ENCODE data around the gene SSBP3. TPM values are rescaled to one million over a fixed set of nuclear protein-coding genes. Genes with fewer than 3 reads are reported as not detected.

The SSBP3 gene
- polyA plus RNA-seq, 1 of the 3 experiments (the other 2 are of a cell fraction), result 26.2 TPM

- ChIA-PET POLR2A (no interaction called here), CTCF (interaction anchor here (0.6 to 1.4 kb wide), 2 partner anchors 14 to 35 kb away, joined by 3 to 4 read pairs; no protein-coding TSS in a partner anchor)
- peak; percentile 63 for DNase-seq
- H3K4me1 ChIP-seq (ENCODE audit: control insufficient read depth in 1 of 2, insufficient read depth in 2 of 2, low read depth in 1 of 2, low read length in 1 of 2), result no peaks in the 10 kb centered on the region; a peak in 1 of 4 replicates
- no peaks in the 10 kb centered on the region for H3K36me3 ChIP-seq (replicated peaks in 1 of 2; ENCODE audit: control insufficient read depth in 1 of 2, insufficient read depth in 2 of 2, low read length in 1 of 2)
- no peaks in the 10 kb centered on the region for H4K20me1 ChIP-seq (ENCODE audit: insufficient read depth)
- H3F3A ChIP-seq (replicated peaks; ENCODE audit: insufficient read depth), result no peaks in the 10 kb centered on the region
- no peak overlapping the region for H3K9ac ChIP-seq
- H3K79me2 ChIP-seq (ENCODE audit: insufficient read depth), result no peaks in the 10 kb centered on the region
- H3K9me2 ChIP-seq, result no peaks in the 10 kb centered on the region
- no peak overlapping the region for H2AFZ ChIP-seq (ENCODE audit: low read depth)
- 66% methylated on average over 10 of the region's 10 CpGs for WGBS (ENCODE audit: low lambda C conversion rate)
- H3K27me3 ChIP-seq (ENCODE audit: insufficient read depth), result no peaks in the 10 kb centered on the region
- H3K4me2 ChIP-seq, result no peak overlapping the region
- H3K9me3 ChIP-seq, result no peaks in the 10 kb centered on the region
- H3K27ac ChIP-seq (ENCODE audit: low read depth in 2 of 2, low read length in 1 of 2), result peak overlapping the region in 1 of 2 experiments; percentile 66; a peak in 2 of 4 replicates
- H3K4me3 ChIP-seq (ENCODE audit: low read depth in 2 of 2, low read length in 1 of 2), result no peak overlapping the region
- no peak for TF ChIP-seq USF1 (IDR thresholded peaks at IDR 0.05; ENCODE audit: borderline replicate concordance, low read depth)
- TF ChIP-seq GATA2 (CRISPR knock-in tag; IDR thresholded peaks at IDR 0.05), result peak; percentile 36
- TF ChIP-seq FOSL2 (IDR thresholded peaks at IDR 0.05; ENCODE audit: borderline replicate concordance, low read depth), result no peak
- no peak for TF ChIP-seq REST (IDR thresholded peaks at IDR 0.05; ENCODE audit: low read depth, low read length)
- TF ChIP-seq IRF3 (IDR thresholded peaks at IDR 0.05; ENCODE audit: low read depth, low read length), result no peak
Observed at GRCh38 chr1:54428837-54429518, 22.8 kb upstream of the SSBP3 start.

GRCh38 chr1:54425152-54425584 is 19.0 kb upstream of the SSBP3 start:
- no peaks in the 10 kb centered on the region for H3K36me3 ChIP-seq (replicated peaks in 1 of 2; ENCODE audit: control insufficient read depth in 1 of 2, insufficient read depth in 2 of 2, low read length in 1 of 2)
- peak; percentile 33; the same call in 1 of the 2 replicates for TF ChIP-seq RAD21 (IDR thresholded peaks at IDR 0.05; ENCODE audit: low read length)
- TF ChIP-seq CTCF (IDR thresholded peaks at IDR 0.05), result no peak
- peak; percentile 6; the same call in 1 of the 2 replicates for TF ChIP-seq SMC3 (IDR thresholded peaks at IDR 0.05; ENCODE audit: low read depth, low read length)
- TF ChIP-seq TEAD4 (IDR thresholded peaks at IDR 0.05; ENCODE audit: borderline replicate concordance, insufficient read depth), result no peak
- no peak for TF ChIP-seq SIN3A (IDR thresholded peaks at IDR 0.05; ENCODE audit: borderline replicate concordance, low read depth, low read length)
- no peak for TF ChIP-seq GABPA (IDR thresholded peaks at IDR 0.05; ENCODE audit: low read depth)
- no peak for TF ChIP-seq USF1 (IDR thresholded peaks at IDR 0.05; ENCODE audit: borderline replicate concordance, low read depth)
- no peaks in the 10 kb centered on the region; a peak in 1 of 4 replicates for H3K4me1 ChIP-seq (ENCODE audit: control insufficient read depth in 1 of 2, insufficient read depth in 2 of 2, low read depth in 1 of 2, low read length in 1 of 2)
- no peaks in the 10 kb centered on the region for H3F3A ChIP-seq (replicated peaks; ENCODE audit: insufficient read depth)
- H3K79me2 ChIP-seq (ENCODE audit: insufficient read depth), result no peaks in the 10 kb centered on the region
- H3K27me3 ChIP-seq (ENCODE audit: insufficient read depth), result no peaks in the 10 kb centered on the region
- H2AFZ ChIP-seq (ENCODE audit: low read depth), result no peak overlapping the region
- H3K9me3 ChIP-seq, result no peaks in the 10 kb centered on the region
- no peak overlapping the region for H3K9ac ChIP-seq
- no peak for DNase-seq
- H4K20me1 ChIP-seq (ENCODE audit: insufficient read depth), result no peaks in the 10 kb centered on the region
- H3K4me3 ChIP-seq (ENCODE audit: low read depth in 2 of 2, low read length in 1 of 2), result no peak overlapping the region
- WGBS (ENCODE audit: low lambda C conversion rate), result 84% methylated on average over 9 of the region's 9 CpGs
- no peak overlapping the region for H3K27ac ChIP-seq (ENCODE audit: low read depth in 2 of 2, low read length in 1 of 2)
- POLR2A ChIA-PET, result interaction anchor here (0.6 kb wide), 1 partner anchor 13 kb away, joined by 3 read pairs; no protein-coding TSS in a partner anchor
- no peak overlapping the region for H3K4me2 ChIP-seq
- no peaks in the 10 kb centered on the region for H3K9me2 ChIP-seq
- CTCF ChIA-PET, result interaction anchor here (0.7 kb wide), 1 partner anchor 304 kb away, joined by 3 read pairs; no protein-coding TSS in a partner anchor
